Stimulated activated CD4-positive, alpha-beta T cell treated with anti-CD3 and anti-CD28 coated beads, Interleukin-1b, Interleukin-23, amount 100 ng/mL, for 48 hours (primary cell): ENCODE data around the gene STAT5B.

Experiments used
- DNase-seq: peaks from one replicate; pipeline ENCODE4 v3.0.0-alpha.2; 2020

Gene STAT5B

GRCh38 chr17:42284566-42284965 is 8.4 kb upstream of the STAT5B start:
- no peak for DNase-seq

- no peak for DNase-seq
Measured at GRCh38 chr17:42284024-42284369, 7.8 kb upstream of the STAT5B start.

GRCh38 chr17:42283241-42284023 is 7.2 kb upstream of the STAT5B start:
- DNase-seq, result no peak

- DNase-seq, result no peak
Measured at GRCh38 chr17:42282478-42283080, 6.4 kb upstream of the STAT5B start.

- DNase-seq, result no peak
Measured at GRCh38 chr17:42281571-42282096, 5.4 kb upstream of the STAT5B start.

GRCh38 chr17:42279776-42280630 is 3.8 kb upstream of the STAT5B start:
- DNase-seq, result no peak

- DNase-seq, result no peak
Measured at GRCh38 chr17:42277342-42277712, 1.1 kb upstream of the STAT5B start.

GRCh38 chr17:42276609-42277341 is 584 bp upstream of the STAT5B start:
- DNase-seq, result peak; percentile 25

- DNase-seq, result peak; percentile 19
Measured at GRCh38 chr17:42275527-42276358, 448 bp downstream of the STAT5B start.

GRCh38 chr17:42274812-42275526 is 1.2 kb downstream of the STAT5B start:
- DNase-seq, result no peak

- DNase-seq, result no peak
Measured at GRCh38 chr17:42274253-42274542, 2.0 kb downstream of the STAT5B start.

GRCh38 chr17:42273474-42274252 is 2.5 kb downstream of the STAT5B start:
- no peak for DNase-seq

- no peak for DNase-seq
Measured at GRCh38 chr17:42272162-42272907, 3.9 kb downstream of the STAT5B start.

- DNase-seq, result no peak
Measured at GRCh38 chr17:42271779-42272035, 4.5 kb downstream of the STAT5B start.

- DNase-seq, result no peak
Measured at GRCh38 chr17:42271006-42271778, 5.0 kb downstream of the STAT5B start.

GRCh38 chr17:42270596-42270995 is 5.6 kb downstream of the STAT5B start:
- no peak for DNase-seq

GRCh38 chr17:42270170-42270535 is 6.0 kb downstream of the STAT5B start:
- DNase-seq, result no peak

GRCh38 chr17:42268236-42268635 is 8.0 kb downstream of the STAT5B start:
- no peak for DNase-seq
